H1 (cell line): ENCODE data around the gene ZCRB1. TPM values are rescaled to one million over a fixed set of nuclear protein-coding genes. Genes with fewer than 3 reads are reported as not detected.

Experiments used
- CTCF ChIA-PET: fragments of 300-600 bp; sonication (Branson Sonifier 250); formaldehyde crosslinking; loops from one replicate; lab custom pipeline; 2021; ENCODE audit not compliant: partially characterized antibody; lab: Charles Lee
- POLR2A ChIA-PET: fragments of 300-600 bp; sonication (Branson Sonifier 250); formaldehyde crosslinking; loops from one replicate; lab custom pipeline; 2021; ENCODE audit warnings: inconsistent platforms; ENCODE audit not compliant: partially characterized antibody; lab: Charles Lee
- DNase-seq, 2 experiments: peaks; one replicate each; pipeline versions ENCODE4 v3.0.0 to v3.0.0-alpha.2; 2010 to 2022; ENCODE audit warnings: low spot score in 2 of 2, low read depth in 1 of 2, mixed read lengths in 1 of 2
- FAIRE-seq: peaks from 2 replicates; lab custom pipeline; 2011; peaks lifted over from hg19 to GRCh38; lab: Jason Lieb, UNC
- H2AFZ ChIP-seq: 2 replicates; pipeline ENCODE4 v1.8.1; 2012; ENCODE audit warnings: low read length, inconsistent platforms
- H2AK5ac ChIP-seq: 2 replicates; pipeline ENCODE4 v1.6.1; 2013; ENCODE audit warnings: low read depth, low read length
- H2BK120ac ChIP-seq: replicated peaks from 2 replicates; pipeline ENCODE3; 2013; ENCODE audit warnings: low read depth, low read length, inconsistent platforms
- H2BK12ac ChIP-seq: 2 replicates; pipeline ENCODE4 v1.6.1; 2013; ENCODE audit warnings: low read depth, low read length
- H2BK15ac ChIP-seq: 2 replicates; pipeline ENCODE4 v1.6.1; 2013; ENCODE audit warnings: low read length
- H2BK20ac ChIP-seq: 2 replicates; pipeline ENCODE4 v1.6.1; 2013; ENCODE audit warnings: low read length
- H2BK5ac ChIP-seq: 2 replicates; pipeline ENCODE4 v1.6.1; 2013; ENCODE audit warnings: low read depth, low read length
- H3K14ac ChIP-seq: 2 replicates; pipeline ENCODE4 v1.6.1; 2013; ENCODE audit warnings: inconsistent platforms; ENCODE audit not compliant: insufficient read length
- H3K18ac ChIP-seq: 2 replicates; pipeline ENCODE4 v1.6.1; 2013; ENCODE audit warnings: low read length; ENCODE audit errors: extremely low read depth
- H3K23ac ChIP-seq: 2 replicates; pipeline ENCODE4 v1.6.1; 2013; ENCODE audit warnings: inconsistent platforms; ENCODE audit not compliant: insufficient read length
- H3K23me2 ChIP-seq: 2 replicates; pipeline ENCODE4 v1.6.1; 2013; ENCODE audit warnings: low read depth, low read length
- H3K27ac ChIP-seq: 2 replicates; pipeline ENCODE4 v1.6.1; 2011; ENCODE audit warnings: low read depth, low read length, inconsistent platforms
- H3K27me3 ChIP-seq, 4 experiments: replicated peaks in 1 of 4; 1 replicate in 1 of 4; 2 replicates in 3 of 4; pipeline versions ENCODE4 v1.6.1 to v1.8.1; 2011 to 2013; ENCODE audit warnings: low read length in 3 of 4, mild to moderate bottlenecking in 3 of 4, inconsistent platforms in 2 of 4, mixed read lengths in 2 of 4, moderate library complexity in 1 of 4; ENCODE audit not compliant: control insufficient read depth in 3 of 4, insufficient read depth in 3 of 4; ENCODE audit errors: extremely low read depth in 1 of 4
- H3K36me3 ChIP-seq, 4 experiments: 2 replicates each; pipeline versions ENCODE4 v1.6.1 to v1.8.1; 2011 to 2013; ENCODE audit warnings: mild to moderate bottlenecking in 4 of 4, low read length in 3 of 4, moderate library complexity in 2 of 4, control low read depth in 1 of 4, inconsistent platforms in 1 of 4; ENCODE audit not compliant: insufficient read depth in 4 of 4, control insufficient read depth in 2 of 4
- H3K4ac ChIP-seq: replicated peaks from 2 replicates; pipeline ENCODE3; 2013; ENCODE audit warnings: low read length, low read depth, mixed read lengths, inconsistent platforms; ENCODE audit not compliant: insufficient read length
- H3K4me1 ChIP-seq, 4 experiments: replicated peaks in 1 of 4; 1 replicate in 1 of 4; 2 replicates in 3 of 4; pipeline versions ENCODE4 v1.6.1 to v1.8.1; 2011 to 2013; ENCODE audit warnings: low read length in 3 of 4, inconsistent platforms in 2 of 4, mixed read lengths in 1 of 4; ENCODE audit not compliant: insufficient read depth in 4 of 4, control insufficient read depth in 3 of 4
- H3K4me2 ChIP-seq, 2 experiments: 2 replicates each; pipeline versions ENCODE4 v1.6.1 to v1.8.1; 2011 to 2013; ENCODE audit warnings: low read depth in 2 of 2, low read length in 2 of 2, control low read depth in 1 of 2, inconsistent platforms in 1 of 2, mild to moderate bottlenecking in 1 of 2; ENCODE audit not compliant: insufficient read depth in 1 of 2
- H3K4me3 ChIP-seq, 4 experiments: fragments of 200-600, 300-600 bp in 1 of 4; sonication (generic), shearing (Covaris generic), sonication (Bioruptor Twin) in 1 of 4; 2 replicates each; pipeline versions ENCODE4 v1.5.1 to v1.8.1; 2011 to 2016; ENCODE audit warnings: low read length in 4 of 4, low read depth in 3 of 4, control low read depth in 2 of 4, inconsistent platforms in 2 of 4, mild to moderate bottlenecking in 2 of 4, mixed read lengths in 1 of 4, moderate library complexity in 1 of 4; ENCODE audit not compliant: insufficient read depth in 2 of 4; ENCODE audit errors: extremely low read depth in 1 of 4
- H3K56ac ChIP-seq: replicated peaks from 2 replicates; pipeline ENCODE3; 2013; ENCODE audit warnings: low read depth, mild to moderate bottlenecking, mixed read lengths, low read length, inconsistent platforms; ENCODE audit not compliant: insufficient read length
- H3K79me1 ChIP-seq: 2 replicates; pipeline ENCODE4 v1.6.1; 2013; ENCODE audit warnings: low read depth, low read length, control low read depth
- H3K79me2 ChIP-seq, 2 experiments: 2 replicates each; pipeline versions ENCODE4 v1.6.1 to v1.8.1; 2012 to 2013; ENCODE audit warnings: low read length in 2 of 2, mild to moderate bottlenecking in 2 of 2, inconsistent platforms in 1 of 2; ENCODE audit not compliant: insufficient read depth in 2 of 2, control insufficient read depth in 1 of 2
- H3K9ac ChIP-seq, 4 experiments: replicated peaks in 1 of 4; 1 replicate in 1 of 4; 2 replicates in 3 of 4; pipeline versions ENCODE4 v1.6.1 to v1.8.1; 2011 to 2013; ENCODE audit warnings: low read depth in 3 of 4, low read length in 3 of 4, control low read depth in 2 of 4, mild to moderate bottlenecking in 2 of 4, moderate library complexity in 2 of 4, inconsistent platforms in 1 of 4; ENCODE audit errors: extremely low read depth in 1 of 4
- H3K9me3 ChIP-seq, 2 experiments: 2 replicates each; pipeline versions ENCODE4 v1.6.1 to v1.8.1; 2012 to 2013; ENCODE audit warnings: mild to moderate bottlenecking in 2 of 2, moderate library complexity in 2 of 2, control low read depth in 1 of 2, inconsistent platforms in 1 of 2, low read depth in 1 of 2, low read length in 1 of 2, mixed read lengths in 1 of 2; ENCODE audit not compliant: insufficient read depth in 2 of 2
- H4K20me1 ChIP-seq, 2 experiments: replicated peaks in 1 of 2; 2 replicates each; pipeline versions ENCODE3 to v1.8.1; 2011 to 2013; ENCODE audit warnings: inconsistent platforms in 2 of 2, low read length in 2 of 2, mild to moderate bottlenecking in 1 of 2; ENCODE audit not compliant: insufficient read depth in 2 of 2, control insufficient read depth in 1 of 2
- H4K5ac ChIP-seq: 2 replicates; pipeline ENCODE4 v1.6.1; 2013; ENCODE audit warnings: low read length, low read depth, mixed read lengths, inconsistent platforms; ENCODE audit not compliant: insufficient read length
- H4K8ac ChIP-seq: 2 replicates; pipeline ENCODE4 v1.8.0; 2013; ENCODE audit warnings: mild to moderate bottlenecking, moderate library complexity, low read length, inconsistent platforms; ENCODE audit not compliant: insufficient read depth; ENCODE audit errors: extremely low read depth
- H4K91ac ChIP-seq: replicated peaks from 2 replicates; pipeline ENCODE3; 2013; ENCODE audit warnings: low read length, mixed read lengths, inconsistent platforms; ENCODE audit not compliant: insufficient read length
- CHD2 ChIP-seq: IDR thresholded peaks from 2 replicates; pipeline ENCODE4 v1.6.1; 2012; ENCODE audit warnings: low read length, improper control_type of control experiment
- HDAC2 ChIP-seq, 2 experiments: fragments of 300-600 bp in 1 of 2; sonication (generic) in 1 of 2; IDR thresholded peaks; 2 replicates each; pipeline ENCODE4 v1.6.1; 2011 to 2012; ENCODE audit warnings: low read depth in 2 of 2, low read length in 2 of 2, mild to moderate bottlenecking in 2 of 2, moderate library complexity in 2 of 2, borderline replicate concordance in 1 of 2, inconsistent platforms in 1 of 2
- KDM4A ChIP-seq: IDR thresholded peaks from one replicate; pipeline ENCODE4 v1.7.1; 2012; ENCODE audit warnings: low read depth, mild to moderate bottlenecking, moderate library complexity, low read length, inconsistent platforms; ENCODE audit not compliant: severe bottlenecking
- SAP30 ChIP-seq: fragments of 300-600 bp; sonication (generic); IDR thresholded peaks from 2 replicates; pipeline ENCODE4 v1.7.1; 2012; ENCODE audit warnings: low read length, moderate library complexity, mild to moderate bottlenecking, inconsistent platforms; ENCODE audit not compliant: insufficient read depth, insufficient replicate concordance
- SP4 ChIP-seq: IDR thresholded peaks from 2 replicates; pipeline ENCODE4 v1.6.1; 2012; ENCODE audit warnings: low read length, inconsistent platforms
- WGBS, 2 experiments: shearing (Covaris generic) in 1 of 2; methylation state at CpG; one replicate each; pipeline versions ENCODE4 v1.1.6 to v1.1.7; 2013 to 2015; ENCODE audit warnings: low lambda C conversion rate in 2 of 2, mixed read lengths in 2 of 2, inconsistent platforms in 1 of 2, low coverage in 1 of 2, missing lambda C conversion rate in 1 of 2; ENCODE audit not compliant: insufficient replicate concordance in 2 of 2, insufficient coverage in 1 of 2, insufficient read length in 1 of 2; ENCODE audit errors: extremely low coverage in 1 of 2, missing lambda C conversion rate in 1 of 2; 5-methylcytosine and 5-hydroxymethylcytosine counted together
- polyA plus RNA-seq, 7 experiments: library from polyadenylated mRNA; depleted of rRNA in 3 of 7; stranded (reverse) in 5 of 7; unstranded in 2 of 7; fragments of >200 nt in 5 of 7; fragments of 200-250 nt in 2 of 7; gene quantifications; 1 replicate in 5 of 7; 2 replicates in 1 of 7; 4 replicates in 1 of 7; pipeline versions ENCODE4 v1.2.1 to v1.2.3, GENCODE V29; 2011 to 2013; ENCODE audit warnings: missing spikeins in 2 of 7, mixed read lengths in 2 of 7
- total RNA-seq: library from RNA; stranded (reverse); fragmentation: NEBNext Ultra II Directional; extraction: Animal tissue kit (Norgen Biotek cat#: 25700); gene quantifications from 2 replicates; pipeline ENCODE4 v1.2.1, GENCODE V29; 2021
- TF ChIP-seq, protein P1 (sequence below), 3 experiments: IDR thresholded peaks; 1 replicate in 2 of 3; 2 replicates in 1 of 3; pipeline versions ENCODE4 v1.5.1 to v1.6.1; 2011; ENCODE audit warnings: low read length in 3 of 3, mild to moderate bottlenecking in 3 of 3, inconsistent platforms in 2 of 3, low read depth in 1 of 3, moderate library complexity in 1 of 3; ENCODE audit not compliant: insufficient read depth in 1 of 3; ENCODE audit errors: control extremely low read depth in 1 of 3
- TF ChIP-seq, protein P2 (sequence below): IDR thresholded peaks from 2 replicates; pipeline ENCODE4 v1.6.1; 2011; ENCODE audit warnings: low read length, improper control_type of control experiment

ZCRB1 gene
- total and polyA plus RNA-seq, 2 of the 8 experiments (the other 6 are each of a cell fraction or from before 2014, with no cell fraction given) = 22.0 to 52.5 TPM

DNA sequence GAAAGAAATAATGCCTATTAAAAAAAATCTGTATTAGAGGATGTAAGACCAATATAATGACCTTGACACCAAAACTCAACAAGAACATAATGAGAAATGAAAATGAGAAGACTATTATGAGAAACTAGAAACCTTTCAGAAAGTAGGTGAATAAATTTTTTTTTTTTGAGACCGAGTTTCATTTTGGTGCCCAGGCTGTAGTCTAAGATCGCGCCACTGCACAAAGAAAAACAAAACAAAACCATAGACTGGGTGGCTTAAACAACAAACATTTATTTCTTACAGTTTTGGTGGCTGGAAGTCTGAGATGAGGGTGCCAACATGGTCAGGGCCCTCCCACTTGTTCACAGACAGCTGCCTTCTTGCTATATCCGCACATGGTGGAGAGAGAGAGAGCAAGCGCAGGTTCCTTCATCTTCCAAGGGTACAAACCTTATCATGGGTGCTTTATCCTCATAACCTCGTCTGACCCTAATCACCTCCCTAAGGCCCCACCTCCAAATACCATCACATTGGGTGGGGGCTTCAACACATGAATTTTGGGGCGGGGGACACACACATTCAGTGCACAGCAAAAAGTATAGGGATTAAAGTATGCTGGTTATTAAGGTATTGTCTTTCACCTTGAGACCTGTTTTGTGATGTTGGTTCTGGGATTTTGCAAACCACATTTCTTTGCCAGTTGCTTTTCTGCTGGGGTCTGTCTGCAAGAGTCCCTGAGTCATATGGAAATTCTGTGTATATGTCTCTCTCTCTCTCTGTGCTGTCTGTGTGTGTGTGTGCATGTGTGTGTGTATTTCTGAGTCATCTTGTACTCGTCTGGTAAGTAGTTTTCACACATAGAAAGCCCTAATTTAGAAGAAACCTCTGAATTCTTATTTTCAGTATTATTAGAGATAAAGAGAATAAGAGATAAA is 26.2 kb downstream of the ZCRB1 start:
- H3K14ac ChIP-seq = no peak overlapping the region
- H2BK20ac ChIP-seq = no peak overlapping the region
- WGBS, 2 experiments = 79% methylated on average over 8 of the region's 8 CpGs; no CpG with 5 or more reads in 1 of the 2 experiments
- no peak overlapping the region for H3K9ac ChIP-seq
- CTCF ChIA-PET = interaction anchor here (0.5 to 1.4 kb wide), 5 partner anchors 10 to 1519 kb away, joined by 3 to 4 read pairs (median 3); no protein-coding TSS in a partner anchor
- peaks cover 6 to 8% of the 10 kb centered on the region in 2 experiments; a peak in 3 of 4 replicates for H3K9me3 ChIP-seq
- no peak overlapping the region for H3K27ac ChIP-seq
- no peak overlapping the region for H4K8ac ChIP-seq
- H2AK5ac ChIP-seq = no peak overlapping the region
- H2AFZ ChIP-seq = no peak overlapping the region
- no peak overlapping the region for H3K4me2 ChIP-seq
- no peaks in the 10 kb centered on the region for H4K20me1 ChIP-seq
- H3K18ac ChIP-seq = no peak overlapping the region
- H4K91ac ChIP-seq = no peak overlapping the region
- no peak overlapping the region for H3K23ac ChIP-seq
- no peak overlapping the region for H3K56ac ChIP-seq
- H2BK5ac ChIP-seq = no peak overlapping the region
- FAIRE-seq (no peak), DNase-seq (no peak)
- no peak overlapping the region for H4K5ac ChIP-seq
- no peak overlapping the region for H3K4ac ChIP-seq
- no peaks in the 10 kb centered on the region for H3K36me3 ChIP-seq
- H3K79me1 ChIP-seq = no peaks in the 10 kb centered on the region
- no peaks in the 10 kb centered on the region for H3K27me3 ChIP-seq
- H2BK15ac ChIP-seq = no peak overlapping the region
- H3K23me2 ChIP-seq = peaks cover 3% of the 10 kb centered on the region; the same call in 1 of the 2 replicates
- H2BK120ac ChIP-seq = no peak overlapping the region
- no peaks in the 10 kb centered on the region for H3K4me1 ChIP-seq
- H3K4me3 ChIP-seq = no peak overlapping the region
- POLR2A ChIA-PET = no interaction called here
- H3K79me2 ChIP-seq = no peaks in the 10 kb centered on the region
- no peak overlapping the region for H2BK12ac ChIP-seq
- TF ChIP-seq SAP30 (no peak), HDAC2 (IDR thresholded peaks at IDR 0.05; ENCODE audit: borderline replicate concordance in 1 of 2, low read depth in 2 of 2, low read length in 2 of 2) (no peak), KDM4A (no peak), SP4 (no peak), CHD2 (no peak)
- TF ChIP-seq, protein P1, sequence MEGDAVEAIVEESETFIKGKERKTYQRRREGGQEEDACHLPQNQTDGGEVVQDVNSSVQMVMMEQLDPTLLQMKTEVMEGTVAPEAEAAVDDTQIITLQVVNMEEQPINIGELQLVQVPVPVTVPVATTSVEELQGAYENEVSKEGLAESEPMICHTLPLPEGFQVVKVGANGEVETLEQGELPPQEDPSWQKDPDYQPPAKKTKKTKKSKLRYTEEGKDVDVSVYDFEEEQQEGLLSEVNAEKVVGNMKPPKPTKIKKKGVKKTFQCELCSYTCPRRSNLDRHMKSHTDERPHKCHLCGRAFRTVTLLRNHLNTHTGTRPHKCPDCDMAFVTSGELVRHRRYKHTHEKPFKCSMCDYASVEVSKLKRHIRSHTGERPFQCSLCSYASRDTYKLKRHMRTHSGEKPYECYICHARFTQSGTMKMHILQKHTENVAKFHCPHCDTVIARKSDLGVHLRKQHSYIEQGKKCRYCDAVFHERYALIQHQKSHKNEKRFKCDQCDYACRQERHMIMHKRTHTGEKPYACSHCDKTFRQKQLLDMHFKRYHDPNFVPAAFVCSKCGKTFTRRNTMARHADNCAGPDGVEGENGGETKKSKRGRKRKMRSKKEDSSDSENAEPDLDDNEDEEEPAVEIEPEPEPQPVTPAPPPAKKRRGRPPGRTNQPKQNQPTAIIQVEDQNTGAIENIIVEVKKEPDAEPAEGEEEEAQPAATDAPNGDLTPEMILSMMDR (IDR thresholded peaks at IDR 0.05; ENCODE audit: control extremely low read depth in 1 of 3, insufficient read depth in 1 of 3, low read depth in 1 of 3, low read length in 3 of 3) = no peak
- TF ChIP-seq, protein P2, sequence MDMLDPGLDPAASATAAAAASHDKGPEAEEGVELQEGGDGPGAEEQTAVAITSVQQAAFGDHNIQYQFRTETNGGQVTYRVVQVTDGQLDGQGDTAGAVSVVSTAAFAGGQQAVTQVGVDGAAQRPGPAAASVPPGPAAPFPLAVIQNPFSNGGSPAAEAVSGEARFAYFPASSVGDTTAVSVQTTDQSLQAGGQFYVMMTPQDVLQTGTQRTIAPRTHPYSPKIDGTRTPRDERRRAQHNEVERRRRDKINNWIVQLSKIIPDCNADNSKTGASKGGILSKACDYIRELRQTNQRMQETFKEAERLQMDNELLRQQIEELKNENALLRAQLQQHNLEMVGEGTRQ = no peak
